Measurements from ENCODE around the gene ARMC6. TPM values are rescaled to one million over a fixed set of nuclear protein-coding genes. Genes with fewer than 3 reads are reported as not detected.
"Not testable (repeated sequence)": the region's sequence is repeated elsewhere in the genome, so short reads cannot be mapped to it uniquely, and the experiment has no call there.

ARMC6 gene
- total and polyA plus RNA-seq, 2 of the 13 experiments (the other 11 are each of a cell fraction or from before 2014, with no cell fraction given): 16.2 to 36.8 TPM

- TF ChIP-seq, protein P1, sequence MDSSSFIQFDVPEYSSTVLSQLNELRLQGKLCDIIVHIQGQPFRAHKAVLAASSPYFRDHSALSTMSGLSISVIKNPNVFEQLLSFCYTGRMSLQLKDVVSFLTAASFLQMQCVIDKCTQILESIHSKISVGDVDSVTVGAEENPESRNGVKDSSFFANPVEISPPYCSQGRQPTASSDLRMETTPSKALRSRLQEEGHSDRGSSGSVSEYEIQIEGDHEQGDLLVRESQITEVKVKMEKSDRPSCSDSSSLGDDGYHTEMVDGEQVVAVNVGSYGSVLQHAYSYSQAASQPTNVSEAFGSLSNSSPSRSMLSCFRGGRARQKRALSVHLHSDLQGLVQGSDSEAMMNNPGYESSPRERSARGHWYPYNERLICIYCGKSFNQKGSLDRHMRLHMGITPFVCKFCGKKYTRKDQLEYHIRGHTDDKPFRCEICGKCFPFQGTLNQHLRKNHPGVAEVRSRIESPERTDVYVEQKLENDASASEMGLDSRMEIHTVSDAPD (CRISPR knock-in tag; IDR thresholded peaks at IDR 0.05): no peak
- TF ChIP-seq ZNF136 (CRISPR knock-in tag; IDR thresholded peaks at IDR 0.05; ENCODE audit: low read depth) (no peak), ZBTB7B (CRISPR knock-in tag; IDR thresholded peaks at IDR 0.05) (no peak), ZNF260 (CRISPR knock-in tag; IDR thresholded peaks at IDR 0.05; ENCODE audit: borderline replicate concordance, low read depth) (no peak), FOXC1 (CRISPR knock-in tag; IDR thresholded peaks at IDR 0.05; ENCODE audit: borderline replicate concordance) (0 out of 2 replicates have a peak, but pooled peaks have one; percentile 4), ZFX (CRISPR knock-in tag; IDR thresholded peaks at IDR 0.05; ENCODE audit: low read depth) (0 out of 2 replicates have a peak, but pooled peaks have one; percentile 36), ISX (CRISPR knock-in tag; conservative IDR thresholded peaks at IDR 0.05) (no peak), ZNF687 (CRISPR knock-in tag; IDR thresholded peaks at IDR 0.05) (peak; percentile 91), PATZ1 (CRISPR knock-in tag; IDR thresholded peaks at IDR 0.05) (0 out of 2 replicates have a peak, but pooled peaks have one; percentile 18), HNF4A (CRISPR knock-in tag; IDR thresholded peaks at IDR 0.05) (peak; percentile 60), NR1H2 (CRISPR knock-in tag; IDR thresholded peaks at IDR 0.05; ENCODE audit: borderline replicate concordance, low read depth) (no peak), MTA1 (CRISPR knock-in tag; IDR thresholded peaks at IDR 0.05; ENCODE audit: borderline replicate concordance) (peak; percentile 66; the same call in 1 of the 2 replicates)
- TF ChIP-seq, protein P2, sequence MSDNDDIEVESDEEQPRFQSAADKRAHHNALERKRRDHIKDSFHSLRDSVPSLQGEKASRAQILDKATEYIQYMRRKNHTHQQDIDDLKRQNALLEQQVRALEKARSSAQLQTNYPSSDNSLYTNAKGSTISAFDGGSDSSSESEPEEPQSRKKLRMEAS (IDR thresholded peaks at IDR 0.05): peak; percentile 19; the same call in 1 of the 2 replicates
- TF ChIP-seq, protein P3, sequence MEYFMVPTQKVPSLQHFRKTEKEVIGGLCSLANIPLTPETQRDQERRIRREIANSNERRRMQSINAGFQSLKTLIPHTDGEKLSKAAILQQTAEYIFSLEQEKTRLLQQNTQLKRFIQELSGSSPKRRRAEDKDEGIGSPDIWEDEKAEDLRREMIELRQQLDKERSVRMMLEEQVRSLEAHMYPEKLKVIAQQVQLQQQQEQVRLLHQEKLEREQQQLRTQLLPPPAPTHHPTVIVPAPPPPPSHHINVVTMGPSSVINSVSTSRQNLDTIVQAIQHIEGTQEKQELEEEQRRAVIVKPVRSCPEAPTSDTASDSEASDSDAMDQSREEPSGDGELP (IDR thresholded peaks at IDR 0.05; ENCODE audit: borderline replicate concordance, low read depth): peak; percentile 57; the same call in 1 of the 2 replicates
Observed at GRCh38 chr19:19101540-19101939, 68.1 kb downstream of the ARMC6 start (continued).

GRCh38 chr19:19102566-19102965 is 69.2 kb downstream of the ARMC6 start:
- ATAC-seq; H3K9me3 ChIP-seq (ENCODE audit: low read length); H3K36me3 ChIP-seq (replicated peaks in 1 of 2; ENCODE audit: control insufficient read depth in 1 of 2, insufficient read depth in 2 of 2, low read length in 2 of 2); in situ Hi-C loops (cut with HindIII; ENCODE audit: extremely low pct_ligation_motif_present, low pct_unique_long_range_greater_than_20kb); H3K9ac ChIP-seq (ENCODE audit: insufficient read depth, low read depth, low read length); FAIRE-seq; H3K27me3 ChIP-seq (ENCODE audit: control insufficient read depth in 1 of 2, insufficient read depth in 2 of 2, low read length in 2 of 2); H2AFZ ChIP-seq (ENCODE audit: low read length); CTCF ChIA-PET (ENCODE audit: low intra/inter-chr PET ratio, low total read pairs); H4K20me1 ChIP-seq (ENCODE audit: insufficient read depth, low read length); H3K79me2 ChIP-seq (ENCODE audit: insufficient read depth, low read length); H3K27ac ChIP-seq (ENCODE audit: extremely low read length, insufficient read depth, low read length); H3K4me2 ChIP-seq (ENCODE audit: low read depth, low read length); H3K4me3 ChIP-seq (replicated peaks in 1 of 3; ENCODE audit: insufficient read depth in 1 of 3, low read depth in 2 of 3, low read length in 3 of 3); intact Hi-C loops (cut with micrococcal nuclease; ENCODE audit: unreplicated experiment); BruUV-seq (replicated peaks); DNase-seq (ENCODE audit: low spot score): not testable (repeated sequence)
- WGBS (ENCODE audit: low lambda C conversion rate): 98% methylated on average over 10 of the region's 10 CpGs
- POLR2A ChIA-PET: interaction anchor here (0.7 to 1.6 kb wide), 3 partner anchors 13 to 39 kb away, joined by 3 read pairs; partner anchors contain the start of gene SLC25A42
- H3K4me1 ChIP-seq (ENCODE audit: insufficient read depth, low read length): peaks cover 86% of the 10 kb centered on the region

Data from HepG2 (cell line).